ENCODE results near the gene ROBO1.
A peak's percentile ranks its signal among the peaks of the same experiment; 100 is the strongest.
"Not testable (repeated sequence)": the region's sequence is repeated elsewhere in the genome, so short reads cannot be mapped to it uniquely, and the experiment has no call there.

Gene ROBO1

DNA sequence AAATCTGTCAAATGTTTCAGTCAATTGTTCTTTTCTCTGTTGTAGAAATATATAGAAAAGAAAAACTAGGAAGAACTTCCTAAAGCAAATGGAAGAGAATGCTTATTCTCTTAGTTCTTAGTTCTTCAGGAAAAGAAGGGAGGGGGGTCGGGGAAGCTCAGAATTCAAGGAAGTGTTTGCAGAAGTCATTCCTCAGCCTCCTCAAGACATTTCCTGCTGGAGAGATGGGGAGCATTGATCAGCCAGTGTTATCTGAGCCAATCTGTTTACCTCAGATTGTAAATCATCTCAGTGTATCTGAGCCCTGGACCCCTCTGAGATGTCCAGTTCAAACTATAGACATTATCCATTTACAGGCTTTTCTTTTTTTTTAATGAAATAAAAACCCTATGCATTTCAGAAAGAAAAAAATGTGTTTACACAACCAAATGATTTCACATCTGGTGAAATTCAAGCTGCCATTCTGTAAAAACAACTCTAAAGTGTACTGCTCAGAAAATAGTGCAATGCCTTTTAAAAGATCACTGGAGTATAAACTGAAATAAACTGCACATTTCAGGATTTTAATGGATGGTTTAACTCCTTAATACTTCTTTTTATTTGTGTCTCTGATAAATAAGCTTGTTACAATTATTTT lies 460.7 kb downstream of the ROBO1 start:
- no peak for DNase-seq (ENCODE audit: low read depth)

DNA sequence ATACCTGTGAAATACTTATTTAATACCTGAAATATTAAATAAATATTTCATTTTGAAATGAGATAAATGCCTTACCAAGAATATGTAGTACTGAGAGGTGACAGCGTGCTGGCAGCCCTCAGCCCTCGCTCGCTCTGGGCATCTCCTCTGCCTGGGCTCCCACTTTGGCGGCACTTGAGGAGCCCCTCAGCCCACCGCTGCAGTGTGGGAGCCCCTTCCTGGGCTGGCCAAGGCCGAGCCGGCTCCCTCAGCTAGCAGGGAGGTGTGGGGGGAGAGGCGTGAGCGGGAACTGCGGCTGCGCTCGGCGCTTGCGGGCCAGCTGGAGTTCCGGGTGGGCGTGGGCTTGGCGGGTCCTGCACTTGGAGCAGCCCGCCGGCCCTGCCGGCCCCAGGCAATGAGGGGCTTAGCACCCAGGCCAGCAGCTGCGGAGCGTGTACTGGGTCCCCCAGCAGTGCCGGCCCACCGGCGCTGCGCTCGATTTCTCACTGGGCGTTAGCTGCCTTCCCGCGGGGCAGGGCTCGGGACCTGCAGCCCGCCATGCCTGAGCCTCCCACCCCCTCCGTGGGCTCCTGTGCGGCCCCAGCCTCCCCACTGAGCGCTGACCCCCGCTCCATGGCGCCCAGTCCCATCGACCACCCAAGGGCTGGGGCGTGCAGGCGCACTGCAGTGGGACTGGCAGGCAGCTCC lies 467.7 kb downstream of the ROBO1 start:
- DNase-seq (ENCODE audit: low read depth): not testable (repeated sequence)

DNA sequence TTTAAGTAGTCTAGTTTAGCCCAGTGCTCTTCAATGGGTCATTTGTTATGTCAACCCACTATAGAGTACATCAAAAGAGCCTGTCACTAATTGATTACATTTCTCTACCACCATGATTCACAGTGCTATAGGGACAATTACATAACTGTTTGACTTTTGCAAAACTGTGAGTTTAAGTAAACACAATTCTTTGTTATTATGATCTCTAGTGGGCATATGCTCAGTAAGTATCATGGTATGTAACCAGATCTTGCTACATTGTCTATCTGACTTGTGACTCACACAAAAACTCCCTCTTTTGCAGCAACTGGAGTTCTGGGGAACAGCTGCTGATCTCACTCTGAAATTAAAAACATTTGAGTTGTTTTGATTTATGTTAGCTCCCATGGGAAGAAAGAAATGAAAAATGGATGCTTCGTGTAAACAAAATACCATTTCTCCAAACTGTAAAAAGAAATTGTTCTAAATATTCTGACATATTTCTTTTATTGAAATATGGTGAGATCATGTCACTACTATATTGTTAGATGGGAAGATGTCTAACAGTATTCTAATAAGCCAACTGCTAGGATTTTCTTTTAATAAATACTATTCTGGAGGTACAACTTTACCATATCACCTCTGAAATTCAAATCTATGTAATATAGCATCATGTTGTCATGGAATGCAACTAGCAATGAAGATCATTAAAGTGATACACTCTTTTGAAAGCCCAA lies 470.4 kb downstream of the ROBO1 start:
- peak; percentile 81 for DNase-seq (ENCODE audit: low read depth)

DNA sequence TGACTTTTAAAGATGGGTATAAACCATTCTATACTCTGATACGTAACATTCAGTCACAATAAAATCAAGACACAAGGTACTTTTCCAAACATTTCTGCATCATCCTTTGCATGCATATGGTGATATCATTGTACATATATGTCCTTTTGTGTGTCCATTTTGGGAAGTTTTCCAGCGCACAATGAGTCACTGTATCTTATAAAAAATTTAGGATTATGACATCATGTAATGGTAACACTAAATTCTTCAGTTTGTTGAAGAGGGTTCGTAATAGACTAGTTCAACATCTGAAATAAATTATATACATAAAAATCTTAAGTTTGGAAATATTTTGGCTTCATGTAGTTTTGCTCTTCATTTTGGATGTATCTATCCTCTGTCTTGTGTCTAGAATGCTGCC lies 480.9 kb downstream of the ROBO1 start:
- DNase-seq (ENCODE audit: low read depth): no peak

DNA sequence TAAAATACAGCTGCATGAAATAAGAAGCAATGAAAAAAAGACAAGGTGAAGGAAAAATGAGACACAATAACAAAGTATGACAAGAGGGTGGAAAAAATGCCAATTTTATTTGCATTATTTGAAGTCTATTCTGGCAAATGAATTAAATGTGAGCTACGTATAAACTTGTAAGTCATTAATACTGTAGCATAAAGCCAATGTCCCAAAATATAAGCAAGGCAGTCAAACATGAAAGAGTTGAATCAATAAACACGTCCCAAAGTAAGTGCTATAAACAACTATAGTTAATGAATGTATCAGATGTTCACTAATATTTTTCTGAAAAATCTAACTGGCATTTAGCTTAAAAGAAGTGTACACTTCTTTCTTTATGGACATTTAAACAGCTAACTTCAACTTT lies 481.9 kb downstream of the ROBO1 start:
- no peak for DNase-seq (ENCODE audit: low read depth)

DNA sequence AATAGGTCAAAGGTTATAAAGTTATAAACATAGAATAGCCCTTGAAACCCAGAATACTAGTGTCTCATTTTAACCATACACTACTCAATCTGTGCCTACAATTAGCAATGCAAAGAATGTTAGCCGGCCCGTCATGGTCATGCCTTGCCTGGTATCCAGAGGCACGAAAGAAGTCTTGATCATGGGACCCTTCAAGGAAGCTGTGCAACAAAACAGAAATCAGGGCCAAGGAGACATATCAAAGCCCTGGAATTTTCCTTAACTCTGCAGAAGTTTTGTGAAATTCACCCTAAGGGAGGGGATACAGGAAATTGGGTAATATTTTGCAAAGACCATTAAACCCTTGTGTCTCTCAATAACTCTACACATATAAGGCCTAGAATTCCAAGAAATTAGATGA lies 482.4 kb downstream of the ROBO1 start:
- no peak for DNase-seq (ENCODE audit: low read depth)

DNA sequence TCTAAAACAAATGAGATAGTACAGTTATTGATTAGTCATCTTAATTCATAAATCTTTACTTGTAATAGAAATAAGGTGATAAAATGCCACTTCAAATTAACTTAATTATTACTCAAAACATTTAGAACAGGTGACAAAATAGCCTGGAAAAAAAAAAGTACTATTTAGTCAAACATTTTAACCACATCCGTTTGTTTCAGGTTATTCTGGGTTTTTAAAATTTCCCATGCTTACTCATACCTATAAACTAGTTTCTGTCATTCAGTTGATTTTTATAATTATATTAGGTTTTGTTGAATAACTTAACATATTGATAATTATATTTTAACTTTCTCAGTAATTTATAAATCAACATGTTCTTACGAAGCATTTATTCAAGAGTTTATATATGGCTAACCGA lies 483.0 kb downstream of the ROBO1 start:
- no peak for DNase-seq (ENCODE audit: low read depth)

DNA sequence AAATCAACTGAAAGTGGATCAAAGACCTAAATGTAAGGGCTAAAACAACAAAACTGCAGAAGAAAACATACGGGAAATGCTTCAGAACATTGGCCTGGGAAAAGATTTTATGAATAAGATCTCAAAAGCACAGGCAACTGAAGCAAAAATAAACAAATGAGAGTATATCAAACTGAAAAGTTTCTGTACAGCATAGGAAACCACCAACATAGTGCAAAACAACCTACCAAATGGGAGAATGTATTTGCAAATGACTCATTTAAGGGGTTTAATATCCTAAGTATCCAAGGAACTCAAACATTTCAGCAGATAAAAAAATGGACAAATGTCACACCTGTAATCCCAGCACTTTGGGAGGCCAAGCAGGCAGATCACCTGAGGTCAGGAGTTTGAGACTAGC lies 489.1 kb downstream of the ROBO1 start:
- DNase-seq (ENCODE audit: low read depth): no peak

DNA sequence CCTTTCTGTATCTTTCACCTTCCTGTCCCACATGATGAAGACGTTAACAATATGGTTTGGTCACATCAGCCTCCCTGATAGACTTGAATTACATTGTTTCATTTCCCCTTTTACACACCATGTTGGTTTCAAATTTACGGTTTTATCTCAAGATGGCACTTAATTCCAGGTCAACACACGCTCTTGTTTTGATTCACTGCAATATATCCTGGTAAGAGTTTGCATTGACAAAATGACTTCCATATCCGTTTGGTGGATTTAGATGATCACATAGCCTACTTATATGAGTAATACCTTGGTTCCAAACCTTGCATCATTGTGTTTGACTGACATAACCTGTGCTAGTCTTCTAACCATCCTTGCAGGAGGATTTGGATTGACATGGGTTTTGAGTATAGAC lies 499.4 kb downstream of the ROBO1 start:
- no peak for DNase-seq (ENCODE audit: low read depth)

DNA sequence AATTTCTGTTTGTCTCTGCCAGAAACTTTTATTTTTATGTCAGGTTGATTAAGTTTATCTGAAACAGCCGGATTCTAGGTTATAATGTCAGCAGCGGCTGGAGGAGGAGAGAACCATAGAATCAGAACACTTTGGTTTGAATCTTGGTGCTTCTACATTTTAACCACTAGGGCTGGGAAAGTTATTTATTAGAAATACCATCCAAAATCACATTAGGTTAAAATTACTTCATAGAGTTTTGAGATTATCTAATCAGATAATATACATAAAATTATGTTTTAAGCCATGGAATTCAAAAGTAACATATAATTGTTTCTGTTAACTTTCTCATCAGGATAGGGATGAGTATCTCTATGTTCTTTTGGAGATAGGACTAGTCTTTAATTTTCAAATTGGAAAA lies 502.9 kb downstream of the ROBO1 start:
- DNase-seq (ENCODE audit: low read depth): no peak

DNA sequence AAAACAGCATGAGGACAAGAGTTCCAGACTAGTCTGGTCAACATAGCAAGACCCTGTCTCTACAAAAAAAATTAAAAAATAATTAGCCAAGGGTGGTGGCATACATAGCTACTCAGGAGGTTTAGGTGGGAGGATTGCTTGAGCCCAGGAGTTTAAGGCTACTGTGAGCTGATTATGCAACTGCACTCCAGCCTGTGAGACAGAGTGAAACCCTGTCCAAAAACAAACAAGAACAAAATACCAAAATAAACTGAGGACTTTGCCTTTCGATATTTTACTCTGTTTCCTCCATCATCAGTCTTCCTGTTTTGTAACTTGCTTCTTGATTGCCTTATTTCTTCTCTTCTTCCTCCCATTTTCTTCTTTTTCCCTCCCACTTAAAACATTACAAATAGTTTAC lies 504.4 kb downstream of the ROBO1 start:
- no peak for DNase-seq (ENCODE audit: low read depth)

DNA sequence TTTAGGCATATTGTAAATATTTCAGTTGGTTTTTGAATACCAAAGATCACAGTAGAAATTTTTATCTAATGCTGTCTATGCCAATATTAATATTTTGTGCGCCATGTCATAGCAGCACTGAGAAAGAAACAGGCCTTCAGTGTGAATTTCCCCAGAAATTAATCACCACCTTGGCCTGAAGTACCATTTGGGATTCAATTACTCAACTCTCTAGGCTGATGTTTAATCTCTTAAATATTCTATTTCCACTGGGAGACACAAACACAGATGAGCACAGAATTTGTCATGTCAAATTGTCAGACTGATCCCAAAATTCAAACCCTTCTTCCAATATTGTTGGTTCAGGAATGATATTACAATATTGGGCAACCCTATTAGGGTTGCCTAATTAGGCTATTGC lies 509.3 kb downstream of the ROBO1 start:
- DNase-seq (ENCODE audit: low read depth): peak; percentile 17

DNA sequence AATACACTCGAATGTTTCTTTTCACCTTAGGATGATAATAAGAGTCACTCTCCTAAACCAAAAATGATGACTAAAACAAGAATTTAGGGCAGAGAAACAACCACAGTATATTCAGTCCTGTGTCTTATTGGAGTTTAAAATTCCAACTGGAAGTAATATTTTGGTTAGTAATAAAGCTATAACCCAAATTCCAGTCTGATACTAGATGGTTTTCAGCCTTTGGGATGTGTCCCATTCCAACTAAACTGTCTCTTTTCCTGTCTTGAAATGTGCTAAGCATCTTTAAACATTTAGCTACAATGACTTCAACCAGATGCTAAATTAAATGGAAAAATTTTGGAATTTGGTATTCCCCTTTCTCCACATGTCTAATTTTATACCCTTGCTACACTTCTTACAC lies 510.0 kb downstream of the ROBO1 start:
- DNase-seq (ENCODE audit: low read depth): peak; percentile 37

DNA sequence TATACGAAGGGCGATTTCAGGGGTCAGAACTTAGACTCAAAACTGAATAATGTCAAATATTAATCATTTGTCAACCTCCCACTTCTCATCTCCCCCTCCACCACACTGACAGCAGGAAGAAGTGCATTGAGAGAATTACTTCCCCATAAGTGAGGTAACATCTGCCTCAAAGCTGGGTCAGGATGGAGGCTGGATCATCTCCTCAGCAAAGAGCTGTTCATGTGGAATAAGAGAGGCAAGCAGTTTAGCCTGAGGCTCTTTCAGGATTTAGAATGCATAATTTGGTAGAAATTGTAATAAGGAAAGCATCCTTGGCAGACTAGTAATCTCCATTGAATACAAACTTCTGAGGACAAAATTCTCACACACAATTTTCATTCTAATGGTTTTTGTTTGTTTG lies 512.1 kb downstream of the ROBO1 start:
- no peak for DNase-seq (ENCODE audit: low read depth)

DNA sequence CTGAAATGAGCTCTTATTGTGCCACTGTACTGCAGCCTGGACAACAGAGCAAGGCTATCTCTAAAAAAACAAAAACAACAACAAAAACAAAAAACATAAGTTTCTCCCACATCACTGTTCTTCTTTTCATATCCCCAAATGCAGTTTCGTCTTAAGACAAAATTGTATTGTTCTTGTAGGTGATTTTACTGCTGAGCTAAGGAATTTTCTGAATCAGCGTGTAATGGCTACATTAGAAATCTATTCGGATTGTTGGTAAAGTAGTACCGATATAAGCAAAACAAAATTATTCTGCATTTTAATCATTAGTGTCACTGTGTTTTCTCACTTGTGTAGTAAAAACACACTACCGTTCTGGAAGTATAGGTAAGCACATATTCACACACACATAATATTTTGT lies 512.5 kb downstream of the ROBO1 start:
- DNase-seq (ENCODE audit: low read depth): no peak

DNA sequence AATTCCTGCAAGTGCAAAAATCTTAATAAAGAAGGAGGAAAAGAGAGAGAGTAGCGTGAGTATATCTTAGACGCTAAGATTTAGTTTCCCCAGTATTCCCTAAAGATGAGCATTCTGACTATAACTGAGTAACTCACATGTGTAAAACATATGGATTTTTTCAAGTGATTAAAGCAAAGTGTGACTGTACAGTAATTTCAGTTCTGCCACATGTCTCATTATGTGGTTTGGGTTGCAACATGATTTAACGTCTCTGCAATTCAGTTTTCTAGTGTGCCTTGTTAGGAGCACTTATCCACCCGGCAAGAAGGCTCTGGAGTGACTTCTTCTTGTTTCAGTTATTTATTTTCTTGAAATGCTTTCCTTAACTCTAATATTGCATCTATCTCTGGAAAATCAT lies 514.1 kb downstream of the ROBO1 start:
- peak; percentile 32 for DNase-seq (ENCODE audit: low read depth)

DNA sequence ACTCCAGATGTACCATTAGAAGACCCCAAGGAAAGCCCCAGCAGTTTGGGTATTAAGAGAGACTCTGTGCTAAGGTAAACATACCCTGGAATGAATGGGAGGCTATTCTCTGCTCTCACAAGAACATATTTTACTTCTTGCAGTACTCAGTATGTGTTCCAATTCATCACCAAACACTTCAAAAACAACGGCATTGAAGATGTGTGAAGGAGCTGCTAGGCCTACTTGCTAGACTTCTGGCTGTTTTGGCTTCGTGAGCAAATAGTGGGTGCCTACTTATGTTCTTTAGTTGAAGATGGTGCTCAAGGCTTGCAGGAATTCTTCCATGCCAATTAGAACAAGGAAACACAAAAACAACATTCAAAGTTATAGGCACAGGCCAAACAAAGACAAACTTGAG lies 514.5 kb downstream of the ROBO1 start:
- no peak for DNase-seq (ENCODE audit: low read depth)

DNA sequence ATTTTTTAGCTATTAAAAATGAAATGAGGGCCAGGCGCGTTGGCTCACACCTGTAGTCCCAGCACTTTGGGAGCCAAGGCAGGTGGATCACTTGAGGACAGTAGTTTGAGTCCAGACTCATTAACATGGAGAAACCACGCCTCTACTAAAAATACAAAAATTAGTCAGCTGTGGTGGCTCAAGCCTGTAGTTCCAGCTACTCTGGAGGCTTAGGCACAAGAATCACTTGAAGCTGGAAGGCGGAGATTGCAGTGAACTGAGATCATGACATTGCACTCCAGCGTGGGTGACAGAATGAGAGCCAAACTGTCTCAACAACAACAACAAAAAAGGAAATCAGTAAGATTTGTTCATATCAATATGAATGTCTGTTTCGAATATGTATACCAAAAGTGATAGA lies 517.1 kb downstream of the ROBO1 start:
- DNase-seq (ENCODE audit: low read depth): no peak

DNA sequence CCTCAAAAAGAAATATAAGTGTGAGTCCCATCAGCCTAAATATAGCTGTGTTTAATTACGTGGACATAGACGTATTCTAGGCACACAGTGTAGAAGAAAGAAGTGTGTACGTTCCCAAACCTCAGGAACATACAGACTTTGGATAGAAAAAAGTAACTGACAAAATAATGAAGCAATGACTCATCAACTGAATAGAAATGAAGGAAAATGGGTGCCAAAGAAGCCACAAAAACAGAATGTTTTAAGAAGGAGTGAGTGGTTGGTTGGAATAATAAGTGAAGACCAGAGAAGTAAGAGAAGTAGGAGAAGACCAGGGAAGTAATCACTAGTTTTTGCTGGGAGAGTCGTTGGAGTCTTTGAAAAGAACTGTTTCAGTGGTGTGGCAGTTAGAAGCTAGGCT lies 518.1 kb downstream of the ROBO1 start:
- DNase-seq (ENCODE audit: low read depth): no peak

DNA sequence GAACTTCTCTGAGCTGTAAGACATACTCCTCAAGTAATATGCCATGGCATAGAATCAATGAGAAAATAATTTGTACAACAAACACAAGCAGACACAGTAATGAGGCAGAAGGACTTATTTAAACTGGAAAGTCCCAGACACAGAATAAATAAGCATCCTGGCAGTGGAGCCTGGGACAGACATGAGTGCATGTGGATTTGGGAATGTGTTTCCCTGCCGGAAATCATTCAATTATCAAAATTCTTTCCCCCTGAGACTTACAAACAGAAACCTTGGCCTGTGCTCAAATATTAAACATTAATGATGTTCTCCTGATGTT lies 520.1 kb downstream of the ROBO1 start:
- DNase-seq (ENCODE audit: low read depth): no peak

DNA sequence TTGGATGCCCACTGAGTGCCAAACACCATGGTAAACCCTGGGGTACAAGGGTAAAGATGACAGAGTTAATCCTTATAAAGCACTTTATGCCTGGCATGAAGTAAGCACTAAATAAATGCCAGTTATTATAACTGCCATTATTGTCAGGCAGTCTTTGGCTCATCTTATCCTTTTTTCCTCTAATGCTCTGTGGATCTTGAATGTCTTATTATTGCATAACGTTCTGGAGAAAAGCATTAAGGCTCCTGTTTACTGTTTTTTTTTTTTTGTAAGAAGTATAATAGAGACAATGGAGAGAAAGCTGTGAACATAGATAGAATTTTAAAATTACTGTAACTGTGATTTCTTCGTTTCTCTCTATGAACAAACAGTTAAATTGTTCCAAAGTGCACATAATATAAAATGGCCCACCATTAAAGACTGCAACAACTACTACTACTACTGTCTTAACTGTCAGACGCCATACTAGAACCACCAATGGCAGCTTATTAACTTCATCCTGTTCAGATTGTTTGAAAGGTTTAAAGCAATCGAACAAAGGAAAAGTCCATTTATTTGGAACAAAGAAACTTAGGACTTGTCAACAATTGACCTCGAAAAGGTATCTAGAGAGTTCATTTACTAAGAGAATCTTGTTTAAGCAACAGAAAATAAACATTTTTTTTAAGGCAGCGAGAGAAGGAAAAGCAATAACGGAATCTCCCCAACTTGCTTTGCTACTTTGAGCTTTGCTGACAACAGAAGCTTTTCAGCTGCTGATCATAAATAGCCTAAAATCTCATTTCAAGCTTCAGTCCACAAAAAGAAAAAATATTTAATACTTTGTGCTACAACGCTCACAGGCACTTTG lies 520.7 kb downstream of the ROBO1 start:
- DNase-seq (ENCODE audit: low read depth): no peak

DNA sequence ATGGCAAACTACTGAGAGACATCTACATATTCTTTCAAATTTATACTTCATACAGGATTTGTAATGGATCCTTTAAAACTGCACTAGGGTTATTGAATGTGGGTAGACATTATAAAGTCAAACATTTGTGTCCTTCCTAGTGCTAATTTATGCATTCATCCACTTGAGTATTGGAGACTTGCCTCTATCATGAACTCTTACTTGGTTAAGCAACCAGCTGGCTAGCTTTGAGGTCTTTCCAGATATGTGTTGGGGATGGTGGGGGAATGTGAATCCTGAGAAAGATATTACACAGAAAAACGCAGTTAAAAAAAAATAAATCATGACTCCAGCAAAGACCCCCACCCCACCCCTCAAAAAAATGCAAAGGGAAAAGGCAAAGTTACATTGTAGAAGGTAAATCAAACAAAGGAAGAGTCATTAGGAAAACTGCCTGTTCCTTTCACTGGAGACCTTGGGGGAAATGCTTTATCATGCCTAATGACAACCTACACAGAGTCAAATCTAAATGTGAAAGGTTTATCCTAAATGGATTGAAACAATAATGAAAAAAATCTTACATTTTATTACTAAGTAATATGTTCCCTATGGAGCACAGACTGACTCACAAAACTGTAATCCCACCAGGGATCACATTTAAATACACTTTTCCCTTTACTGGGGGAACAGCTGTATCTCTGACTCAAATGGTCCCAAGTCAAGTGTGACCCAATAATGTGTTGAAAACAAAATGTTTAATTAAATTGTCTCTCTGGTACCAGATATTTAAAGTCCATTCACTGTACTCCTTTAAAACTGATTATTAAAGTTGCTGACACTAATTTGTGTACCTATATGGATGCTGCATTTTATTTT lies 522.3 kb downstream of the ROBO1 start:
- no peak for DNase-seq (ENCODE audit: low read depth)

Measured in GM04504 (cell line).